RWPE2 (cell line): ENCODE data around the gene GDE1.

Experiments used
- ATAC-seq: fragments of 200-7000 bp; cut with Tn5 transposase; 3 replicates; pipeline ENCODE4 v1.9.1; 2021; ENCODE audit warnings: low read depth
- DNase-seq: peaks from one replicate; pipeline ENCODE4 v3.0.0-alpha.2; 2020; ENCODE audit warnings: low spot score
- H3K27ac ChIP-seq: fragments of 450-650 bp; 2 replicates; pipeline ENCODE4 v1.5.1; 2017; ENCODE audit warnings: mild to moderate bottlenecking; ENCODE audit not compliant: poor library complexity, severe bottlenecking
- H3K27me3 ChIP-seq: fragments of 250-450 bp; sonication (Bioruptor Pico); 2 replicates; pipeline ENCODE4 v1.5.1; 2021; ENCODE audit warnings: mild to moderate bottlenecking, moderate library complexity; ENCODE audit not compliant: insufficient read depth, poor library complexity, severe bottlenecking
- H3K36me3 ChIP-seq: fragments of 250-450 bp; sonication (Bioruptor Pico); 2 replicates; pipeline ENCODE4 v1.5.1; 2020; ENCODE audit warnings: low read depth, mild to moderate bottlenecking, moderate library complexity
- H3K4me1 ChIP-seq: fragments of 250-450 bp; sonication (Bioruptor Pico); 2 replicates; pipeline ENCODE4 v1.5.1; 2021; ENCODE audit warnings: mild to moderate bottlenecking, moderate library complexity; ENCODE audit not compliant: insufficient read depth, poor library complexity, severe bottlenecking
- H3K4me3 ChIP-seq: fragments of 250-450 bp; sonication (Bioruptor Pico); 2 replicates; pipeline ENCODE4 v1.5.1; 2021; ENCODE audit warnings: mild to moderate bottlenecking, moderate library complexity; ENCODE audit not compliant: severe bottlenecking
- H3K9me3 ChIP-seq: fragments of 250-450 bp; sonication (Bioruptor Pico); 2 replicates; pipeline ENCODE4 v1.5.1; 2021; ENCODE audit warnings: mild to moderate bottlenecking, moderate library complexity; ENCODE audit not compliant: severe bottlenecking
- CTCF ChIP-seq: fragments of 450-650 bp; IDR thresholded peaks from one replicate; pipeline ENCODE4 v1.5.1; 2017; ENCODE audit warnings: mild to moderate bottlenecking, moderate library complexity; ENCODE audit not compliant: poor library complexity, severe bottlenecking

The GDE1 gene

GRCh38 chr16:19503461-19504075, 18.3 kb downstream of the GDE1 start:
- no peaks in the 10 kb centered on the region for H3K27me3 ChIP-seq
- ATAC-seq (no peak), DNase-seq (no peak)
- H3K4me1 ChIP-seq, result peaks cover 5% of the 10 kb centered on the region
- TF ChIP-seq CTCF, result no peak
- no peak overlapping the region for H3K4me3 ChIP-seq
- no peak overlapping the region for H3K27ac ChIP-seq
- peaks cover 83% of the 10 kb centered on the region for H3K36me3 ChIP-seq
- no peaks in the 10 kb centered on the region for H3K9me3 ChIP-seq

- ATAC-seq (peak; percentile 78), DNase-seq (no peak)
- no peaks in the 10 kb centered on the region for H3K27me3 ChIP-seq
- peaks cover 76% of the 10 kb centered on the region for H3K36me3 ChIP-seq
- peaks cover 5% of the 10 kb centered on the region for H3K4me1 ChIP-seq
- H3K27ac ChIP-seq, result no peak overlapping the region
- no peaks in the 10 kb centered on the region for H3K9me3 ChIP-seq
- peak; percentile 82 for TF ChIP-seq CTCF
- H3K4me3 ChIP-seq, result no peak overlapping the region
These were observed 19.3 kb downstream of the GDE1 start for GRCh38 chr16:19502395-19503131.

- peaks cover 5% of the 10 kb centered on the region for H3K4me1 ChIP-seq
- H3K27me3 ChIP-seq, result no peaks in the 10 kb centered on the region
- no peak overlapping the region for H3K4me3 ChIP-seq
- no peak for ATAC-seq
- DNase-seq, result no peak
- H3K27ac ChIP-seq, result no peak overlapping the region
- H3K9me3 ChIP-seq, result no peaks in the 10 kb centered on the region
- TF ChIP-seq CTCF, result no peak
- H3K36me3 ChIP-seq, result peaks cover 46% of the 10 kb centered on the region
These were observed 22.4 kb downstream of the GDE1 start for GRCh38 chr16:19499481-19499880.

GRCh38 chr16:19499006-19499405, 22.9 kb downstream of the GDE1 start:
- ATAC-seq (no peak), DNase-seq (no peak)
- peaks cover 41% of the 10 kb centered on the region for H3K36me3 ChIP-seq
- no peaks in the 10 kb centered on the region for H3K9me3 ChIP-seq
- no peaks in the 10 kb centered on the region for H3K27me3 ChIP-seq
- no peak overlapping the region for H3K4me3 ChIP-seq
- no peak overlapping the region for H3K27ac ChIP-seq
- no peak for TF ChIP-seq CTCF
- peaks cover 5% of the 10 kb centered on the region for H3K4me1 ChIP-seq

- DNase-seq, result no peak
- no peak for TF ChIP-seq CTCF
- ATAC-seq, result no peak
- peaks cover 23% of the 10 kb centered on the region for H3K36me3 ChIP-seq
- no peak overlapping the region for H3K27ac ChIP-seq
- H3K4me1 ChIP-seq, result peaks cover 5% of the 10 kb centered on the region
- no peak overlapping the region for H3K4me3 ChIP-seq
- H3K9me3 ChIP-seq, result no peaks in the 10 kb centered on the region
- no peaks in the 10 kb centered on the region for H3K27me3 ChIP-seq
These were observed 24.7 kb downstream of the GDE1 start for GRCh38 chr16:19497176-19497575.
